ENCODE data around the gene ZFP64.

ZFP64 gene

DNA sequence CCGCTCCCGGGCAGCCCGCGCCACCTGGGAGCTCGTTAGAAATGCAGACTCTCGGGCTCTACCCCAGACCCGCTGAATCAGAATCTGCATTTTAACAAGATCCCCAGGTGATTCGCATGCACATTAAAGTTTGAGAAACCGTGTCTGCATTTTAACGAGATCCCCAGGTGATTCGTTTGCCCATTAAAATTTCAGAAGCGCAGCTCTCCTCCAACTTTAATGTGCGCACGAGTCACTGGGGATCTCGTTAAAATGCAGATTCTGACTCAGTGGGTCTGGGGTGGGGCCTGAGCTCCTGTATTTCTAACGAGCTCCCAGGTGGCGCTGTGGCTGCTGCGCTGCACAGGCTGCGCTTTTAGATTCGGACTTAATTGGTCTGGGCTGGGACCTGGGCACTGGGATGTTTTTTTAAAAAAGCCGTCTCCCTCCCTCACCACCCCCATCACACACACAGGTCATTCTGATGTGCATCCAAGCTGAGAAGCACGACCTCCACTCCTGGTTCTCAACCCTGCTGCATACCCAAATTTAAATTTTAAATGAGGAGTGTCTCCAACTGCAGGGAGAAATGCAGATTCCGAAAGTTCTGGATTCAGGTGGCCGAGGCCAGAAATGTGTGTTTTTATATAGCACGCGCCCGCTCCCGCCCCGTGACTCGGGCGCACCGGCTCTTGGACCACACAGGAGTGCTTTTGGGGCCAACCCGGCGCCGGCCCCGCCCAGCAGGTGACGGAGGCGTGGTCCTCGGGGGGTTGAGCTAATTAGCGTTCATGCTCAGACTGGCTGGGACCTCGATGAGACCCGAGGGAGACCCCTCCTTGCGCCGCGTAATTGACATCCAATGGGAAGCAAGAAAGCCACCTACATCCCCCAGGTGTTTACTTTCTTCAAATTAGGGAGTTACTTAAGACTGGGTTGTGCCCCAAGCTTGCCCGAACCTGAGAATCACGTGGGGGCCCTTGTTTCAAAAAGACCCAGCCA, 85.8 kb downstream of the ZFP64 start:
- DNase-seq (ENCODE audit: low read depth, low spot score), result no peak

DNA sequence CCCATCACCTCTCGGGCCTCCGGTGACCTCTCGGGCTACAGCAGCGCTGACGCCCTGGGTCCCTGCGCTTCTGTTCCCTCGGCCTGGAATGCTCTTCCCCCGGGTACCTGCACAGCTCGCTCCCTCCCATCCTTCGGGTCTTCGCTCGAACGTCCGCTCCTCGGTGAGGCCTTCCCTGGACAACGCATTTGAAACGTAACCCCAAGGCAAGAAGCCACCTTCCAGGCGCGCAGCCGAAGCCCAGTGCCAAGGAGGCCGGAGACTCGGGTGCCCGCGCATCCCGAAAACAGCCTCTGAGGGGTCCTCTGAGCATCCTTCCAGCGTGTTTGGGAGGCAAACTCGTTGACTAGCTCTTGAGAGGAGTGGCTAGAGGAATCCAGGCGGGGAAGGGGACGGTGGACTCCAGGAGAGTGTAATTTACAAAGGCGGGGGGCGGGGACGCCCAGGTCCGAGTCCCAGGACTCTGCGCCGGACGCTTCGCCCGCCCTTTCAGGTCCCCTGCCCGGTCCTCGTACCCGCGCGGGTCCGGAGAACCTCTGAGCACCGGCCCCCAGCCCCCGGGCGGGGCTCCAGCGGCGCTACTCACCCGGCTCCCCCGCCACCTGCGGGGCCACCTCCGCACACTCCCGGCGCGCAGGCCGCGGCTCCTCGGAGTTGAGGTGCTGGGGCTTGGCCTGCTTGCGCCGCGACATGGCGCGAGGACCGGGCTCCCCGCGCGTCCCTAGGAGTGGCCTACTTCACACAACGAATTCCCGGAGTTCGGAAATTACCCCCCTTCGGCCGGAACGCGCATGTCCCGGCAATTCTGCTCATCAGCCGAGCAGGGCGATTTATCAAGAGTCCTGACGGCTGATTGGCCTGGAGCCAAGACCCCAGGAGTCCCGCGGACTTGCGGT, 86.8 kb downstream of the ZFP64 start:
- no peak for DNase-seq (ENCODE audit: low read depth, low spot score)

DNA sequence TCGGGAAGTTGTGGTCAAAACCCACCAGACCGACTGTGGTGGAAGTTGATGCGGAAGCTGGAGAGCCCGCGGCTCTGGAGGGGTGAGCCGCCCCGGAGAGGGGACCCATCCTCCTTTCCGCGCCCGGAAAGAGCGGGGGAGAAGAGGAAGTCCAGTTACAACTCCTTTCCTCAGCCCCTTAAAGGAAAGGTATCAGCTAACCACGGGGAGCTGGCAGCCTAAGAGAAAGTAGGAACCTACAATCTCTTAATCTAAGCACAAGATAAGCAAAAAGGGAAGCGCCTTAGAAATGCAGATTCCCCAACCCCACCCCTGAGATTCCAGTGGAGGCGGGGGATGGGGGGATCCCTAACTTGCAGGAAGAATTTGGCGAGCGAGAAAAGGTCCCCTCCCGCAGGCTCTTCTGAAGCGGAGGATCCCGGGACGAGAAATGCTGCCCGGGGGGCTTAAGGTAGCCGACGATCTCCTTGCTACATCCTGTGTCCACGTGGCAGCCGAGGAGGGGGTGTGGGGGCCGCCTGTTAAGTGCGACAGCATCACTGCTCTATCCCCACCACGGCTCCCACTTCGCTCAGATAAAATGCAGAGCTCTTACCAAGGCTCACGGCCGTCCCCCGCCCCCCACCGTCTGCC, 87.5 kb downstream of the ZFP64 start:
- no peak for DNase-seq (ENCODE audit: low read depth, low spot score)

DNA sequence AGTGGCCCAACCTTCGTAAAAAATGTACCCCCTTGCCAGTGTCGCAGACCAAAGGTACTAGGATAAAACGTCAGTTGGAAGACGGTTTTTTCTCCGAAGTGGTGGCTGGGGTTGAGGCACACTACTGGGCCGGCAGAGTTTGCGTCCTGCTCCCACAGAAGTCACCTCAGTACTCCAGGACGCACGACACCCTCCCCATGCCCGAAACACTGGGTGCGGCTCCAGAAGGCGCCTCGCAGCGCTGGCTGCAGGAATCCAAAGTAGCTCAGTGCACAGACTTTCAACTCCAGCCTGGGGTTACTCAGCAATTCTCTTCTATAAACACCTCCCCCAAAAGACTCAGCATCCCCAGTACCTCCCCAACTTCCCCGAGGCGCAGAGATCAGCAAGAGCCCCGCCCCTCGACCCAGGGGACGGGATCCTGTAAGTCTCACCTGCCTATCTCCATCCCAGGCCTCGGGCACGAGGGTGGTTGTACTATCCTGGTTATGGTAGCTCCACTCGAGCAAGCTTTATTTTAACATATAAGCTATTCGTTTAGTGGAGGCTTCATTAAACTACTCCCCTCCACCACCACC, 88.2 kb downstream of the ZFP64 start:
- no peak for DNase-seq (ENCODE audit: low read depth, low spot score)

DNA sequence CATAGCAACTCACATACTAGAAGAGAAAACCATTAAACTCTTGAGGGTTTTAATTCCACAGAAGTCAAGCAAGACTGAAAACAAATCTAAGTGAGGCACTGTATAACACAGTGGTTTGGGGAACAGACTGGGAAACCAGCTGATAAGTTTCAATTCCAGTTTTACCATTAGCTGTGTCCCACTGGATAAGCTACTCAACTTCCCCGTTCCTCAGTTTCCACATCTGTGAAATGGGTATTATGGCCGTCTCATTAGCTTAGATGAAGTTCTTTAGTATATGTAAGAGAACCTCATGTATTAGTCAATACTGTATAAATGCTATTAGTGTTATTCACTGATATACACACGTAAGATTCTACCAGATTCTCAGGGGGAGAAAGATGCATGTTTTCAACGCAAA, 89.0 kb downstream of the ZFP64 start:
- DNase-seq (ENCODE audit: low read depth, low spot score), result no peak

DNA sequence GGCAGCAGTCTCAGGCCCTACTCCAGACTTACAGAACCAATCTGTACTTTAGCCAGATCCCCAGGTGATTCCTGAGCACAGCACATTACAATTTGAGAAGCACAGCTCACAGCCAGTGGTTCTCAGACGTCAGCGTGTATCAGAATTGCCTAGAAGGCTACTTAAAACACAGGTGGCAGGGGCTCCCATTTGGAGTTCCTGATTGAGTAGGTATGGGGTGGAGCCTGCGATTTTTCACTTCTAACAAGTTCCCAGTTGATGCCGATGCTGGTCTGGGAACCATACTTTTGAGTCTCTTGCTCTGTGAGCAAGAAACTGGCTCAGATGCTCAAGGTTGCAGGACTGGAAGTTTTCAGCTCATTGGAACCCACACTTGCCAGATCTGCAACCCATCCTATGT, 89.5 kb downstream of the ZFP64 start:
- no peak for DNase-seq (ENCODE audit: low read depth, low spot score)
